Measurements from ENCODE around the gene IFNL1.
"Not testable (repeated sequence)": the region's sequence is repeated elsewhere in the genome, so short reads cannot be mapped to it uniquely, and the experiment has no call there.

The IFNL1 gene

GRCh38 chr19:39301021-39301420 is 4.8 kb downstream of the IFNL1 start:
- H3K27ac ChIP-seq (ENCODE audit: low read depth, low read length) = no peak overlapping the region
- no peaks in the 10 kb centered on the region for H3K36me3 ChIP-seq (ENCODE audit: control insufficient read depth, insufficient read depth, low read length)
- H3K4me1 ChIP-seq (ENCODE audit: control insufficient read depth, insufficient read depth, low read length) = peaks cover 12% of the 10 kb centered on the region
- no peak overlapping the region for H3K9ac ChIP-seq (ENCODE audit: low read depth, low read length)
- no peak overlapping the region for H3K4me3 ChIP-seq (ENCODE audit: low read depth, low read length)
- H3K9me3 ChIP-seq (ENCODE audit: control insufficient read depth, insufficient read depth, low read length) = no peaks in the 10 kb centered on the region
- H3K27me3 ChIP-seq (ENCODE audit: control insufficient read depth, insufficient read depth, low read length) = peaks cover 20% of the 10 kb centered on the region

GRCh38 chr19:39301562-39301961 is 5.4 kb downstream of the IFNL1 start:
- no peak overlapping the region for H3K27ac ChIP-seq (ENCODE audit: low read depth, low read length)
- no peak overlapping the region for H3K4me3 ChIP-seq (ENCODE audit: low read depth, low read length)
- H3K27me3 ChIP-seq (ENCODE audit: control insufficient read depth, insufficient read depth, low read length) = peaks cover 25% of the 10 kb centered on the region

DNA sequence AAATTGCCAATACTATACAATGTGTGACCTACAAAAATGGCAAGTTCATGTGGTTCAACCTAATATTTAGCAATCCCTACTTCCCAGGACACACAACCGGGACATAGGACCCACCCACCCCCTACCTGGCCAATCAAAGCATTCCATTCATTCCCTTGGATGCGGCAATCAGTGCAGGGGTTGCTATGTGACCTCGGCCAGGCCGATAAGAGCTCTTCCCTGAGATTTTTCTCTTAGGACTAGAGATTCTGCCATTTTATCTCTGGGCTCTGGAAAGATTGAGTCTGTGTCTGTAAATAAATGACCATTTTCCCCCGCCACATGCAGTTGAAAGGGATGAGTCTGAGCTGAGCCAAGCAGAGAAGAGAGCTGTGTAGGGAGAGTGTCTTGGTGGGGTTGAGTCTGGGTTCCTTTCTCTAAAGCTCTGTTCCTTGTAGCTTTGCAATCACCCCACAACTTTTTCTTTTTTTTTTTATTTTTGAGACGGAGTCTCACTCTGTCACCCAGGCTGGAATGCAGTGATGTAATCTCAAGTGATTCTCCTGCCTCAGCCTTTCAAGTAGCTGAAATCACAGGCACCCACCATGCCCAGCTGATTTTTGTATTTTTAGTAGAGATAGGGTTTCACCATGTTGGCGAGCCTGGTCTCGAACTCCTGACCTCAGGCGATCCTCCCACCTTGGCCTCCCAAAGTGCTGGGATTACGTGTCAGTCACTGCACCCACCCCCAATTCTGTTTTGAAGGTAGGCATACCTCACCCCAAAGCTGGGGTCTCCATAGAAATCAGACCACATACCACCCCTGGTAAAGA is 7.4 kb downstream of the IFNL1 start:
- no peak overlapping the region for H3K4me3 ChIP-seq (ENCODE audit: low read depth, low read length)
- peaks cover 22% of the 10 kb centered on the region for H3K4me1 ChIP-seq (ENCODE audit: control insufficient read depth, insufficient read depth, low read length)
- H3K27me3 ChIP-seq (ENCODE audit: control insufficient read depth, insufficient read depth, low read length) = peaks cover 40% of the 10 kb centered on the region
- H3K9ac ChIP-seq (ENCODE audit: low read depth, low read length) = no peak overlapping the region
- H3K36me3 ChIP-seq (ENCODE audit: control insufficient read depth, insufficient read depth, low read length) = no peaks in the 10 kb centered on the region
- H3K9me3 ChIP-seq (ENCODE audit: control insufficient read depth, insufficient read depth, low read length) = no peaks in the 10 kb centered on the region
- H3K27ac ChIP-seq (ENCODE audit: low read depth, low read length) = no peak overlapping the region

More at GRCh38 chr19:39301562-39301961, 5.4 kb downstream of the IFNL1 start:
- H3K9ac ChIP-seq (ENCODE audit: low read depth, low read length) = no peak overlapping the region
- no peaks in the 10 kb centered on the region for H3K36me3 ChIP-seq (ENCODE audit: control insufficient read depth, insufficient read depth, low read length)
- peaks cover 16% of the 10 kb centered on the region for H3K4me1 ChIP-seq (ENCODE audit: control insufficient read depth, insufficient read depth, low read length)
- no peaks in the 10 kb centered on the region for H3K9me3 ChIP-seq (ENCODE audit: control insufficient read depth, insufficient read depth, low read length)

DNA sequence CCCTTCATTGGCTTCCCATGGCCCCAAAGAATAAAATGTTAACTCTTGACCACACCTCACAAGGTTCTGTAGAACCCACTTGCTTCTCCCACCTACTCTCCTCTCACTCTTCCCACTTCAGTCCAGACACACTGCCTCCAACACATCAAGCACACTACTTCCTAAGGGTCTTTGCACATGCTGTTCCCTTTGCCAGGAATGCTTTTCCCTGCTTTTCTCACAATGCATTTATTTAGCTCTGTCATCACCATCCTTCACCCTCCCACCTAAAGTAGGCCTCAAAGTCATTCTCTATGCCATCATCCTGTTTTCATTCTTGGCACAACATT is 7.9 kb downstream of the IFNL1 start:
- Histone ChIP-seq H3K4me3 (ENCODE audit: low read depth, low read length) (no peak overlapping the region), H3K36me3 (ENCODE audit: control insufficient read depth, insufficient read depth, low read length) (no peaks in the 10 kb centered on the region), H3K27me3 (ENCODE audit: control insufficient read depth, insufficient read depth, low read length) (peaks cover 40% of the 10 kb centered on the region), H3K9me3 (ENCODE audit: control insufficient read depth, insufficient read depth, low read length) (no peaks in the 10 kb centered on the region), H3K9ac (ENCODE audit: low read depth, low read length) (no peak overlapping the region), H3K4me1 (ENCODE audit: control insufficient read depth, insufficient read depth, low read length) (peaks cover 24% of the 10 kb centered on the region), H3K27ac (ENCODE audit: low read depth, low read length) (no peak overlapping the region)

DNA sequence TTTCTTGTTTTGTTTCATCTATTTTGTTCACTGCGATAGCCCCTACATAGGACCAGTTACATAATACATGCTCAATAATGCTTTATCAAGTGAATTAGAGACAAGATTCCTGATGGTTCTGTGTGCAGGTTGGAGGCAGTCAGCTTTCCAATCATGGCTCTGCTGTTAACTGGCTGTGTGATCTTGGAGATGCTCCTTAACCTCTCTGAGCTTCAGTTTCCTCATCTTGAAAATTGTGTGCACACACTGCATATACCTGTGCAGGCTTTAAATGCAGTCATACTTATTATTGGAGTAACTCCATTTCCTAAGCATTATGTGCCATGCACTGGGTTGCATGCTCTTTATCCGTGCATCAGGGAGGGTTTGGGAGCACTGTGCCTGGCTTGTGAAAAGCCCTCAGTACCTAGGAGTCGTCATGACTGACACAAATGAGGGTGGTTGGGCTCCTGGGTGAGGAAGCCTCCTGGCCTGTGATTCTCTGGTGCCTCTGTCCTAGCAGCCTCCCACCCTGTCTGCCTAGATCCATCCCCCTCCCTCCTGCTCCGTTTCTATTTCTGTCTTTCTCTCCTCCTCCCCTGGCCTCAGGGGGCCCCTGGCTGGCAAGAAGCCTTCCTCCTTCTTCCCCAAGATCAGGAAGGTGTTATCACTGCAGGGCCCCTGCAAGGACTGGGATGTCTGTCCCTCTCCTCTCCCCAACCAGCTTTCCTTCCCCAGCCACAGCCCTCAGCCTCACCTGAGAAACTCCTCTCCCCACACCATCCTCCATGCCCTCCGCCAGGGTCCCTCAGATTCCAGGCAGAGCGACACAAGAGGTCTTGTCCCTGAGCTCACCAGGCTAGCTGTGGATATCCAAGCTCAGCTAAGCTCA is 8.7 kb downstream of the IFNL1 start:
- peaks cover 40% of the 10 kb centered on the region for H3K27me3 ChIP-seq (ENCODE audit: control insufficient read depth, insufficient read depth, low read length)
- no peak overlapping the region for H3K27ac ChIP-seq (ENCODE audit: low read depth, low read length)
- H3K4me1 ChIP-seq (ENCODE audit: control insufficient read depth, insufficient read depth, low read length) = peaks cover 24% of the 10 kb centered on the region
- no peak overlapping the region for H3K4me3 ChIP-seq (ENCODE audit: low read depth, low read length)
- H3K9me3 ChIP-seq (ENCODE audit: control insufficient read depth, insufficient read depth, low read length) = no peaks in the 10 kb centered on the region
- no peak overlapping the region for H3K9ac ChIP-seq (ENCODE audit: low read depth, low read length)
- H3K36me3 ChIP-seq (ENCODE audit: control insufficient read depth, insufficient read depth, low read length) = no peaks in the 10 kb centered on the region

GRCh38 chr19:39306075-39306474 is 9.9 kb downstream of the IFNL1 start:
- H3K27ac ChIP-seq (ENCODE audit: low read depth, low read length) = no peak overlapping the region
- H3K9ac ChIP-seq (ENCODE audit: low read depth, low read length) = no peak overlapping the region
- H3K27me3 ChIP-seq (ENCODE audit: control insufficient read depth, insufficient read depth, low read length) = peaks cover 40% of the 10 kb centered on the region
- no peak overlapping the region for H3K4me3 ChIP-seq (ENCODE audit: low read depth, low read length)
- H3K36me3 ChIP-seq (ENCODE audit: control insufficient read depth, insufficient read depth, low read length) = no peaks in the 10 kb centered on the region
- H3K9me3 ChIP-seq (ENCODE audit: control insufficient read depth, insufficient read depth, low read length) = no peaks in the 10 kb centered on the region
- H3K4me1 ChIP-seq (ENCODE audit: control insufficient read depth, insufficient read depth, low read length) = peaks cover 24% of the 10 kb centered on the region

DNA sequence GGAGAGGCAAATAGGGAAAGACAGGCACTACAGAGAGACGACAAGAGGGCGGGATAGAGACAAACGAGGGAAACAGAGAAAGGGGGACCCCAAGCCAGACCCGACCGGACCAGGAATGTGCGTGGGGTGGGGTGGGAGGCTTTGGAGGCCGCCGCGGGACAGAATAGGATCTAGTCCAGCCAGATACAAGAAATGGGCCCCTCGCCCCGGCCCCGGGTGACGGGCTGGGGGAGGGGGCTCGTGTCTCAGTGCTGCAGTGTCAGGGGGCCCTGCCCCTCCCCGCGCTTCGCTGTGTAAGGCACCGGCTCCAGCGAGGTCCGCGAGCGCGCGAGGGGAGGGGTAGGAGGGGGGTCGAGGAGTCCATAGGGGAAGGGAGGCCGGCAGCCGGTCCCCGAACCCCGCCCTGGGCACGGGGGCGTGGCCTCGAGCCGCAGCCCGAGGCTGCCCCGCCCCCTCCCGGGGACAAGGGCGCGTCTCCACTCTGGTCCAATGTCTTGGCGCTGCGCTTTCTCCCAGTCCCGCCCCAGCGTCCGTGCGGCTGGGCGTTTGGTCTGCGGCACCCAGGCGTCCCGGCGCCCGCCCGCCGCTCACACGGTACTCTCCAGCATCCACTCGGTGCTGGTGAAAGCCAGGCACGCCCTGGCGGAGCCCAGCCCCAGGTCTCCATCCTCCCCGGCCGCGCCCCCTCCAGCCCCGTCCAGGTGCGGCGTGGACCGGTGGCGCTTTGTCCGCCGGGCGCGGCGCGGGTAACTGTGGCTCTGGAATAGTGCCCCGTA is 11.0 kb downstream of the IFNL1 start:
- Histone ChIP-seq H3K9me3 (ENCODE audit: control insufficient read depth, insufficient read depth, low read length) (no peaks in the 10 kb centered on the region), H3K4me1 (ENCODE audit: control insufficient read depth, insufficient read depth, low read length) (peaks cover 24% of the 10 kb centered on the region), H3K4me3 (ENCODE audit: low read depth, low read length) (peak overlapping the region; percentile 73), H3K27ac (ENCODE audit: low read depth, low read length) (no peak overlapping the region), H3K27me3 (ENCODE audit: control insufficient read depth, insufficient read depth, low read length) (peaks cover 40% of the 10 kb centered on the region), H3K9ac (ENCODE audit: low read depth, low read length) (no peak overlapping the region), H3K36me3 (ENCODE audit: control insufficient read depth, insufficient read depth, low read length) (no peaks in the 10 kb centered on the region; the same call in 1 of the 2 replicates)

- Histone ChIP-seq H3K36me3 (ENCODE audit: control insufficient read depth, insufficient read depth, low read length) (no peaks in the 10 kb centered on the region; the same call in 1 of the 2 replicates), H3K4me1 (ENCODE audit: control insufficient read depth, insufficient read depth, low read length) (peaks cover 24% of the 10 kb centered on the region), H3K4me3 (ENCODE audit: low read depth, low read length) (peak overlapping the region; percentile 73), H3K27ac (ENCODE audit: low read depth, low read length) (no peak overlapping the region), H3K9me3 (ENCODE audit: control insufficient read depth, insufficient read depth, low read length) (no peaks in the 10 kb centered on the region), H3K27me3 (ENCODE audit: control insufficient read depth, insufficient read depth, low read length) (peaks cover 40% of the 10 kb centered on the region), H3K9ac (ENCODE audit: low read depth, low read length) (no peak overlapping the region)
Observed at GRCh38 chr19:39307822-39308530, 11.8 kb downstream of the IFNL1 start.

GRCh38 chr19:39308531-39309304 is 12.5 kb downstream of the IFNL1 start:
- Histone ChIP-seq H3K27me3 (ENCODE audit: control insufficient read depth, insufficient read depth, low read length) (peaks cover 40% of the 10 kb centered on the region), H3K4me1 (ENCODE audit: control insufficient read depth, insufficient read depth, low read length) (peaks cover 18% of the 10 kb centered on the region), H3K4me3 (ENCODE audit: low read depth, low read length) (peak overlapping the region; percentile 73; the same call in 1 of the 2 replicates), H3K36me3 (ENCODE audit: control insufficient read depth, insufficient read depth, low read length) (peaks cover 6% of the 10 kb centered on the region), H3K27ac (ENCODE audit: low read depth, low read length) (no peak overlapping the region), H3K9me3 (ENCODE audit: control insufficient read depth, insufficient read depth, low read length) (no peaks in the 10 kb centered on the region), H3K9ac (ENCODE audit: low read depth, low read length) (no peak overlapping the region)

GRCh38 chr19:39309305-39309670 is 13.1 kb downstream of the IFNL1 start:
- Histone ChIP-seq H3K27me3 (ENCODE audit: control insufficient read depth, insufficient read depth, low read length) (peaks cover 36% of the 10 kb centered on the region), H3K4me1 (ENCODE audit: control insufficient read depth, insufficient read depth, low read length) (peaks cover 18% of the 10 kb centered on the region)
- H3K9ac ChIP-seq (ENCODE audit: low read depth, low read length); H3K27ac ChIP-seq (ENCODE audit: low read depth, low read length); H3K4me3 ChIP-seq (ENCODE audit: low read depth, low read length); H3K9me3 ChIP-seq (ENCODE audit: control insufficient read depth, insufficient read depth, low read length); H3K36me3 ChIP-seq (ENCODE audit: control insufficient read depth, insufficient read depth, low read length): not testable (repeated sequence)

Data from HUES48 (cell line).